ENCODE results near the gene ETV3.

The ETV3 gene

DNA sequence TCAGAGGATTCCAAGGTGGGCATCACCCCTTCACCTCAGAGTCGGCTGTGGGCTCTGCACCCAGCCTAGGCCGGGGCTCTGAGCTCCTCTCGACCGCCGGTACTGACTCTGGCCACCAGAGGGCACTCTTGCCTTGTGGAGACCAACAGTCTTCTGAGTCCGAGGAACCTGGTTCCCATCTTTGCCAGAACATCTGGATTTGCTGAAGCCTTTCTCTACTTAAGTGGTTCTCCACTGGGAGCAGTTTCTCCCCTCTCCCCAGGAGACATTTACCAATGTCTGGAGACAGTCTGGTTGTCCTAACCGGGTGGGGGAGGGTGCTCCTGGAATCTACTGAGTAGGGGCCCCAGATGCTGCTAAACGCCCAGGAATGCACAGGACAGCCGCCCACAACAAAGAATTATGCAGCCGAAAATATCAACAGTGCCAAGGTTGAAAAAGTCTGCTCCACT, 48.0 kb downstream of the ETV3 start:
- DNase-seq = peak in 11 of 14 donors; percentile 14 to 80 (median 56)

DNA sequence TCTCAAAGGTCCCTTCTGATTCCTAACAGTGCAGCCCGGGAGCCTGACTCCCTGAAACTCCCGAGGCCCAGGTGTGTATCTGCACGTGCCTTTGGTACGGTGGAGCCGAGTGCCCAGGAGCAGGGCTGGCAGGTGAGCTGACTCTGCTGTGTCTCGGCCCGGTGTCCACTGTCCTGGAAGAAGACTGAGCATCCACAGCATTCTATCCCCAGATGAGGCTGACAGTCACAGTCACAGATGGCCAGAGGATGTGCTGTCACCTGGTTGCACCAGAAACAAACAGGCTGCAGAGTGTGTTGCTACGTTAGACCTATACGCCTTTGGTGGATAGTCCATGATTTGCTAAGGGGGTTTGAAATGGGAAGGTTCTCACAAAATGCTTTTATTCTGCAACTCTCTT, 48.4 kb downstream of the ETV3 start:
- peak in 1 of 14 donors; percentile 38 for DNase-seq

DNA sequence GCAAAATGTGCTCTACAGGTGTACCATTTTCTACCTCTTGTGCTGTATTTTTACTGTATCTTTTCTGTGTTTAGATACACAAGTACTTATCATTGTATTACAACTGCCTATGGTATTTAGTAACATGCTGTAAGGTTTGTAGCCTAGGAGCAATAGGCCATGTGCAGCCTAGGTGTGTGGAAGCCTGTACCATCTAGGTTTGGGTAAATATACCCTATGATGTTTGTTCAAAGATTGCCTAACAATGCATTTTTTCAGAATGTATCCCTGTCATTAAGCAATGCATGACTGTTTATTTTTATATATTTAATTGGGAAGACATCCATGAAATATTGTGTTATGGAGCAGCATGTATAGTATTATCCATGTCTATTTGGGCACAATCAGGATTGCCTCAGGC, 49.6 kb downstream of the ETV3 start:
- DNase-seq = no peak

DNA sequence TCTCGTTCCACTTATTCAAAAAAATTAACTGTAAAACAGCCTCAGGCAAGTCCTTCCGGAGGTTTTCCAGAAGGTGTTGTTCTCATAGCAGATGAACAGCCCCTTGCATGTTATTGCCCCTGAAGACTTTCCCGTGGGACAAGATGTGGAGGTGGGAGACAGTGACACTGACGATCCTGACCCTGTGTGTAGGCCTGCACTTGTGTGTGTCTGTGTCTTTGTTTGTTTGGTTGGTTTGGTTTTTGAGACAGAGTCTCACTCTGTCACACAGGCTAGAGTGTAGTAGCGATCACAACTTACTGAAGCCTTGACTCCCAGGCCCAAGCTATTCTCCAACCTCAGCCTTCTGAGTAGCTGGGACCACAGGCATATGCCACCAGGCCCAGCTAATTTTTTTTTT, 51.2 kb downstream of the ETV3 start:
- no peak for DNase-seq

DNA sequence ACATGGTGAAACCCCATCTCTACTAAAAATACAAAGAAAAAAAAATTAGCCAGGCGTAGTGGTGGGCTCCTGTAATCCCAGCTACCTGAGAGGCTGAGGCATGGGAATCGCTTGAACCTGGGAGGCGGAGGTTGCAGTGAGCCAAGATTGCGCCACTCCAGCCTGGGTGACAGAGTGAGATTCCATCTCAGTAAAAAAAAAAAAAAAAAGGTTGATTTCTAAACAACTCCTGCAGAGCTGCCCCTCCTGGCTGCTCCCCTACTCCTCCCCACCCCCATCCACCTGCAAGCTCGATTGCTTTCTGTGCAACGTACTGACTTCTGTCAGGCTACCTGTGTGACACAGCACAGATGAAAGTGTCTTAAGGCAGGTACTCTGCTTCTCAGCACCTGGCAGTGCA, 51.9 kb downstream of the ETV3 start:
- no peak for DNase-seq

DNA sequence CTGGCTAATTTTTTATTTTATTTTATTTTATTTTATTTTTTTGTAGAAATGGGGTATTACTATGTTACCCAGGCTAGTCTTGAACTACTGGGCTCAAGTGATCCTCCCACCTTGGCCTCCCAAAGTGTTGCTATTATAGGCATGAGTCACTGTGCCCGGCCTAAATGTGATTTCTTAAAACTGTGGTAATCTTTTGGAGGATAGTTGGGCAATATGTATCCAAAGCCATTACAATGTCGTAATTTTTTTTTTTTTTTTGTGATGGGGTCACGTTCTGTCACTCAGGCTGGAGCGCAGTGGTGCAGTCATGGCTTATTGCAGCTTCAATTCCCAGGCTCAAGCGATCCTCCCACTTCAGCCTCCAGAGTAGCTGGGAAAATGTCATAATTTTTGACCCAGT, 52.8 kb downstream of the ETV3 start:
- DNase-seq = no peak

DNA sequence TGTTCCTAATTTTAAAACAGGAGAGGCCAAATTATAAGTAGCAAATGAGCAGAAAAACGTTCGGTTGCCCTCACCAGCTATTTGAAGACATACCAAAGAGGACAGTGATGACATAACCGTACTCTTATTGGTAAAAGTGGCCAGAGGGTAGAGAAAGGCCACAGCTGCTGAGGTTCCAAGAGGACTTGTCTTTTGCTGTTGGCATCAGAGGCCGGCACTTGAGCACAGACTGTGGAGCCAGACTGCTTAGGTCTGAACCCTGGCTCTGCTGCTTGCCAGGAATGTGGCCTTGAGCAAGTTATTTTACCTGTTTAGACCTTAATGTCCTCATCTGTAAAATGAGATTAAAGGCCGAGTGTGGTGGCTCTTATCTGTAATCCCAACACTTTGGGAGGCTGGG, 53.5 kb downstream of the ETV3 start:
- DNase-seq = no peak

DNA sequence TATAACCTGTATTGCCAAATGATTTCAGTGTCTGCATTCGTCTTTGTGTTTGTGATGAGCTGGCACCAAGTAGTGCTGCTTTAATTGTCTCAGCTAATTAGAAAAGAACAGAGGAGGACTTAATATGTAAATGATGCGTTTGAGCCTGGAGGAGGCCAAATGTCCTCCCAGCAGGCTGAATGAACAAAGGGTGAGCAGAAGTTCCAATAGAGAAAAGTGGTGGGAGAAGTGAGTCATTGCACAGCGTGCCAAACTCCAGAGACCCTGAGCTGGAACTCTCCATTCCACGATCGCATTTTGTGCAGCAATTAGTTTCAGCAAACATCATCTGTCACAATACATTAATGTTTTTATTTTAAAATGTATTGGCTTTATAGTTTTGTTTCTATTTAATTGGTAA, 56.5 kb downstream of the ETV3 start:
- DNase-seq = no peak

DNA sequence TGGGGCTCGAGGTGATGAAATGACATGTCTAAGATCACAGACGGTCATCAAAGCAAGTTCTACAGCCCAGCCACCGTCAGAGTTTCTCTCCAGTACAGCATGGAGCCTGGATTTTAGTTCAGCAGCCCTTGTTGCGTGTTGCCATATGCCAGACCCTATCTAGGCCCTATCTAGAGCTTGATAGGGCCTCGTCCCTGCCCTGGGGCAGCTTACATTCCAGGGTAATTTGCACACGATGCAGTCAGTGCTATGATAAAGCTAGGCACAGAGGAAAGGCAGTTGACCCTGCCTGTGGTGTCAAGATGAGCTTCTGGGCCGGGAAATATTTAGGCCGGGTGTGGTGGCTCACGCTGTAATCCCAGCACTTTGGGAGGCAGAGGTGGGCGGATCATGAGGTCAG, 57.5 kb downstream of the ETV3 start:
- DNase-seq = no peak

DNA sequence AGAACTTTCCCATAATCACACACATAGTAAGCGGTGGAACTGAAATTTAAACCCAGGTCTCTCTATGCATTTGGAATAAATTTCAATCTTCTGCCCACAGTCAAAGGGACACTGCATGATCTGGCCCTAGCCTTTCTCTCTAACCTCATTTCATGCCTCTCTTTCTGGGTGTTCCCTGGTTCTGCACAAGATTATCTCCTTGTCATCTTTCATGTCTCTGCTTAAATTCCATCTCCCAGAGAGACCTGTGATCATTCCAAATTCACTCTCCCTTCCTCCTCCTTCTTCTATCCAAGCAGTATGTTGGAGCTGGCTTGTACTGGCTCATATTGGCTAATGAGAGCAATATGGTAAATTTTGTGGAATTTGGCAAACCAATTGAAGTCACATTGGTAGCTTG, 60.8 kb downstream of the ETV3 start:
- DNase-seq = no peak

DNA sequence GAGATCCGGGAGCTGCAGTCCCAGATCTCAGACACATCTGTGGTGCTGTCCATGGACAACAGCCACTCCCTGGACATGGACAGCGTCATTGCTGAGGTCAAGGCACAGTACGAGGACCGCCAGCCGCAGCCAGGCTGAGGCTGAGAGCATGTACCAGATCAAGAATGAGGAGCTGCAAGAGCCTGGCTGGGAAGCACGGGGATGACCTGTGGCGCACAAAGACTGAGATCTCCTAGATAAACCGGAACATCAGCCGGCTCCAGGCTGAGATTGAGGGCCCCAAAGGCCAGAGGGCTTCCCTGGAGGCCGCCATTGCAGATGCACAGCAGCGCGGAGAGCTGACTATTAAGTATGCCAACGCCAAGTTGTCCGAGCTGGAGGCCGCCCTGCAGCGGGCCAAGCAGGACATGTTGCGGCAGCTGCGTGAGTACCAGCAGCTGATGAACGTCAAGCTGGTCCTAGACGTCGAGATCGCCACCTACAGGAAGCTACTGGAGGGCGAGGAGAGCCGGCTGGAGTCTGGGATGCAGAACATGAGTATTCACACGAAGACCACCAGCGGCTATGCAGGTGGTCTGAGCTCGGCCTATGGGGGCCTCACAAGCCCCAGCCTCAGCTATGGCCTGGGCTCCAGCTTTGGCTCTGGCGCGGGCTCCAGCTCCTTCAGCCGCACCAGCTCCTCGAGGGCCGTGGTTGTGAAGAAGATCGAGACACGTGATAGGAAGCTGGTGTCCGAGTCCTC, 64.1 kb downstream of the ETV3 start:
- peak in 9 of 14 donors; percentile 10 to 53 (median 17) for DNase-seq
